MCF 10A (cell line): Measurements from ENCODE around the gene STAU1. TPM values are rescaled to one million over a fixed set of nuclear protein-coding genes. Genes with fewer than 3 reads are reported as not detected.

Source experiments
- BruUV-seq: library from RNA; stranded (reverse); fragments of 400-500 nt; replicated peaks from 2 replicates; lab custom pipeline; 2021; lab: Mats Ljungman, UMichigan
- CTCF ChIA-PET: fragments of 300-600 bp; sonication (Branson Sonifier 250); formaldehyde crosslinking; extraction: SDS; loops from one replicate; lab custom pipeline; 2021; ENCODE audit warnings: antibody characterized with exemption, inconsistent platforms; lab: Yijun Ruan, JAX
- POLR2A ChIA-PET: fragments of 300-600, 350-650 bp; sonication (Branson Sonifier 250); formaldehyde crosslinking; extraction: SDS; loops from one replicate; lab custom pipeline; 2020; ENCODE audit warnings: antibody characterized with exemption, inconsistent platforms; lab: Yijun Ruan, JAX
- DNase-seq: peaks from one replicate; pipeline ENCODE4 v3.0.0-alpha.2; 2018; ENCODE audit not compliant: unreplicated experiment
- H3K27ac Mint-ChIP-seq: one replicate; pipeline ENCODE4 v1.8.0; 2022; ENCODE audit warnings: mild to moderate bottlenecking, low read depth, mixed read lengths; ENCODE audit not compliant: unreplicated experiment
- H3K27me3 Mint-ChIP-seq: one replicate; pipeline ENCODE4 v1.8.0; 2022; ENCODE audit warnings: mixed read lengths; ENCODE audit not compliant: insufficient read depth, unreplicated experiment
- H3K36me3 Mint-ChIP-seq: one replicate; pipeline ENCODE4 v1.8.0; 2022; ENCODE audit warnings: mild to moderate bottlenecking, moderate library complexity, mixed read lengths; ENCODE audit not compliant: insufficient read depth, unreplicated experiment
- H3K4me1 Mint-ChIP-seq: one replicate; pipeline ENCODE4 v1.8.0; 2022; ENCODE audit warnings: mixed read lengths; ENCODE audit not compliant: insufficient read depth, unreplicated experiment
- H3K4me3 Mint-ChIP-seq: one replicate; pipeline ENCODE4 v1.8.0; 2022; ENCODE audit warnings: mild to moderate bottlenecking, moderate library complexity, mixed read lengths; ENCODE audit not compliant: unreplicated experiment
- H3K9me3 Mint-ChIP-seq: one replicate; pipeline ENCODE4 v1.8.0; 2022; ENCODE audit warnings: mixed read lengths; ENCODE audit not compliant: unreplicated experiment
- intact Hi-C: fragments of 100-400 bp; cut with micrococcal nuclease; formaldehyde crosslinking; loops from 2 replicates; pipeline ENCODE4 v1.14.1; 2022
- total RNA-seq: library from RNA; stranded (reverse); gene quantifications from 2 replicates; pipeline ENCODE4 v1.2.3, GENCODE V29; 2022
- TF ChIP-seq, protein P1 (sequence below): fragments of 200-600 bp; IDR thresholded peaks from one replicate; pipeline ENCODE4 v1.8.0; 2022; ENCODE audit warnings: antibody characterized with exemption, mild to moderate bottlenecking; ENCODE audit not compliant: unreplicated experiment

The STAU1 gene
- total RNA-seq, 1 experiment from 2014 or later = 110 TPM

DNA sequence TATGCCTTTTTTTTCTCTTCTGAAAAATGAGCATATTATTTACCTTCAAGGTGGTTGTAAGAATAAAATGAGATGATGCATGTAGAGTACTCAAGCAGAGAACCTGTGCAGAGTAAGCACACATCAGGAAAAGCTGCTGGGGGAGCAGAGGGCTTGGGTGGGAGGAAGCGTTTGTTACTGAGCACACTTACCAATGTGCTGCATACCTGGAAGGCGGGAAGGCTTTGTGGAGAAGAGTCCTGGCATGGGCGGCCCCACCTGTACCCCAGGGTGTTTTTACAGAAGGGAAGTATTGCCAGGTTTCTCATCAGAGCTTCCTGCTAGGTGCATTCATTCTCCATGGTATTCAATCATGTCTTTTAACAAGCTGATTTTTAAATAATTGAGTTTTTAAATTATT lies 89.1 kb downstream of the STAU1 start:
- Mint-ChIP-seq H3K36me3 (peaks cover 96% of the 10 kb centered on the region), H3K27me3 (no peaks in the 10 kb centered on the region), H3K9me3 (no peaks in the 10 kb centered on the region), H3K4me1 (no peaks in the 10 kb centered on the region), H3K27ac (no peak overlapping the region), H3K4me3 (no peak overlapping the region)
- ChIA-PET POLR2A (no interaction called here), CTCF (interaction anchor here (0.6 to 0.7 kb wide), 3 partner anchors 13 to 540 kb away, joined by 3 read pairs; no protein-coding TSS in a partner anchor)
- TF ChIP-seq, protein P1, sequence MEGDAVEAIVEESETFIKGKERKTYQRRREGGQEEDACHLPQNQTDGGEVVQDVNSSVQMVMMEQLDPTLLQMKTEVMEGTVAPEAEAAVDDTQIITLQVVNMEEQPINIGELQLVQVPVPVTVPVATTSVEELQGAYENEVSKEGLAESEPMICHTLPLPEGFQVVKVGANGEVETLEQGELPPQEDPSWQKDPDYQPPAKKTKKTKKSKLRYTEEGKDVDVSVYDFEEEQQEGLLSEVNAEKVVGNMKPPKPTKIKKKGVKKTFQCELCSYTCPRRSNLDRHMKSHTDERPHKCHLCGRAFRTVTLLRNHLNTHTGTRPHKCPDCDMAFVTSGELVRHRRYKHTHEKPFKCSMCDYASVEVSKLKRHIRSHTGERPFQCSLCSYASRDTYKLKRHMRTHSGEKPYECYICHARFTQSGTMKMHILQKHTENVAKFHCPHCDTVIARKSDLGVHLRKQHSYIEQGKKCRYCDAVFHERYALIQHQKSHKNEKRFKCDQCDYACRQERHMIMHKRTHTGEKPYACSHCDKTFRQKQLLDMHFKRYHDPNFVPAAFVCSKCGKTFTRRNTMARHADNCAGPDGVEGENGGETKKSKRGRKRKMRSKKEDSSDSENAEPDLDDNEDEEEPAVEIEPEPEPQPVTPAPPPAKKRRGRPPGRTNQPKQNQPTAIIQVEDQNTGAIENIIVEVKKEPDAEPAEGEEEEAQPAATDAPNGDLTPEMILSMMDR = no peak
- no TSS peak for BruUV-seq
- DNase-seq = no peak
- intact Hi-C loops = no loop called here

DNA sequence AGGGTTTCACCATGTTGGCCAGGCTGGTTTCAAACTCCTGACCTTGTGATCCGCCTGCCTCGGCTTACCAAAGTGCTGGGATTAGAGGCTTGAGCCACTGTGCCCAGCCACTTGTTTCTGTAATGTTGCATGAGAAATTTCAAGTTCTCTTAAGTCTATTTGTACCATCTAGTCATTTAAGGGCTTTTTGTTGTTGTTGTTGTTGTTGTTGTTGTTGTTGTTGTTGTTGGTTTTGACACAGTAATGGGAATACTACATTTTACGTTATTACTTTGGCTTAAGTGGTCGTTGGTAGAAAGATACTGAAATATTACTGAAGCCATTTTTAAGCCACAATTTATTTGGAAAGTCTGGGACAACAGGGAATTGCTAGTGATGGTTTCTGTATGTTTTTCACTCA lies 90.0 kb downstream of the STAU1 start:
- Mint-ChIP-seq H3K27ac (no peak overlapping the region), H3K4me1 (no peaks in the 10 kb centered on the region), H3K27me3 (no peaks in the 10 kb centered on the region), H3K36me3 (peaks cover 96% of the 10 kb centered on the region), H3K9me3 (no peaks in the 10 kb centered on the region), H3K4me3 (no peak overlapping the region)
- BruUV-seq = no TSS peak
- TF ChIP-seq, protein P1 = no peak
- intact Hi-C loops = no loop called here
- no peak for DNase-seq
- POLR2A ChIA-PET = interaction anchor here (0.7 kb wide), 1 partner anchor 13 kb away, joined by 3 read pairs; no protein-coding TSS in a partner anchor
- CTCF ChIA-PET = interaction anchor here (0.6 kb wide), 2 partner anchors 14 to 33 kb away, joined by 3 read pairs; no protein-coding TSS in a partner anchor

- H3K27ac Mint-ChIP-seq = no peak overlapping the region
- no peaks in the 10 kb centered on the region for H3K27me3 Mint-ChIP-seq
These were observed 91.0 kb downstream of the STAU1 start for GRCh38 chr20:49097159-49097558.

GRCh38 chr20:49096203-49096730 lies 91.9 kb downstream of the STAU1 start:
- H3K9me3 Mint-ChIP-seq = no peaks in the 10 kb centered on the region
- no peak for DNase-seq
- peaks cover 92% of the 10 kb centered on the region for H3K36me3 Mint-ChIP-seq
- no peak overlapping the region for H3K4me3 Mint-ChIP-seq
- TF ChIP-seq, protein P1 = no peak
- H3K27ac Mint-ChIP-seq = no peak overlapping the region
- H3K27me3 Mint-ChIP-seq = no peaks in the 10 kb centered on the region
- no peaks in the 10 kb centered on the region for H3K4me1 Mint-ChIP-seq
- no TSS peak for BruUV-seq
- ChIA-PET CTCF (no interaction called here), POLR2A (interaction anchor here (1.1 kb wide), 1 partner anchor 16 kb away, joined by 3 read pairs; no protein-coding TSS in a partner anchor)
- intact Hi-C loops = no loop called here

More at GRCh38 chr20:49097159-49097558, 91.0 kb downstream of the STAU1 start:
- TF ChIP-seq, protein P1 = no peak
- H3K9me3 Mint-ChIP-seq = no peaks in the 10 kb centered on the region
- ChIA-PET CTCF (interaction anchor here (0.5 to 0.6 kb wide), 3 partner anchors 20 to 150 kb away, joined by 3 to 5 read pairs (median 3); no protein-coding TSS in a partner anchor), POLR2A (interaction anchor here (1.1 kb wide), 1 partner anchor 10 kb away, joined by 3 read pairs; no protein-coding TSS in a partner anchor)
- H3K4me3 Mint-ChIP-seq = no peak overlapping the region
- H3K4me1 Mint-ChIP-seq = no peaks in the 10 kb centered on the region
- no peak for DNase-seq
- peaks cover 92% of the 10 kb centered on the region for H3K36me3 Mint-ChIP-seq
- no TSS peak for BruUV-seq
- intact Hi-C loops = no loop called here
